ENCODE data around the gene RHEX. TPM values are rescaled to one million over a fixed set of nuclear protein-coding genes. Genes with fewer than 3 reads are reported as not detected.

RHEX gene
- total and polyA plus RNA-seq, 2 of the 13 experiments (the other 11 are each of a cell fraction or from before 2014, with no cell fraction given) = 1.4 to 2.7 TPM

DNA sequence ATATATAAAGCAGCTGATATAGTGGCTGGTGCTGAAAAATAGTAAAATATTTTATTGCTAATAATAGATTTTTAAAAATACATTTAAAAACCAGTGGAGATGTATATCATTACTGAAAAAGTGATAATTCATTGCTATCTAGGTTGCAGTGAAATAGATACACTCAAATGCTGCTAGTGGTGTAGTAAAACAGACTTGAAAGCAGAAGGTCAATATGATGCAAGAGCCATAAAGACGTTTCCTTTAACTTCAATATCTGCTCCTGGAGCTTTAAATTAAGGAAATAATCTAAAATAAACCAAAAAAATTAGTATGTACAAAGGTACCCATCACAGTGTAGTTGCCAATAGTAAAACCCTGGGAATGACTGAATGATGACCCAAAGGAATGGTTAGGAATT lies 26.2 kb downstream of the RHEX start (continued):
- TF ChIP-seq, protein P1, sequence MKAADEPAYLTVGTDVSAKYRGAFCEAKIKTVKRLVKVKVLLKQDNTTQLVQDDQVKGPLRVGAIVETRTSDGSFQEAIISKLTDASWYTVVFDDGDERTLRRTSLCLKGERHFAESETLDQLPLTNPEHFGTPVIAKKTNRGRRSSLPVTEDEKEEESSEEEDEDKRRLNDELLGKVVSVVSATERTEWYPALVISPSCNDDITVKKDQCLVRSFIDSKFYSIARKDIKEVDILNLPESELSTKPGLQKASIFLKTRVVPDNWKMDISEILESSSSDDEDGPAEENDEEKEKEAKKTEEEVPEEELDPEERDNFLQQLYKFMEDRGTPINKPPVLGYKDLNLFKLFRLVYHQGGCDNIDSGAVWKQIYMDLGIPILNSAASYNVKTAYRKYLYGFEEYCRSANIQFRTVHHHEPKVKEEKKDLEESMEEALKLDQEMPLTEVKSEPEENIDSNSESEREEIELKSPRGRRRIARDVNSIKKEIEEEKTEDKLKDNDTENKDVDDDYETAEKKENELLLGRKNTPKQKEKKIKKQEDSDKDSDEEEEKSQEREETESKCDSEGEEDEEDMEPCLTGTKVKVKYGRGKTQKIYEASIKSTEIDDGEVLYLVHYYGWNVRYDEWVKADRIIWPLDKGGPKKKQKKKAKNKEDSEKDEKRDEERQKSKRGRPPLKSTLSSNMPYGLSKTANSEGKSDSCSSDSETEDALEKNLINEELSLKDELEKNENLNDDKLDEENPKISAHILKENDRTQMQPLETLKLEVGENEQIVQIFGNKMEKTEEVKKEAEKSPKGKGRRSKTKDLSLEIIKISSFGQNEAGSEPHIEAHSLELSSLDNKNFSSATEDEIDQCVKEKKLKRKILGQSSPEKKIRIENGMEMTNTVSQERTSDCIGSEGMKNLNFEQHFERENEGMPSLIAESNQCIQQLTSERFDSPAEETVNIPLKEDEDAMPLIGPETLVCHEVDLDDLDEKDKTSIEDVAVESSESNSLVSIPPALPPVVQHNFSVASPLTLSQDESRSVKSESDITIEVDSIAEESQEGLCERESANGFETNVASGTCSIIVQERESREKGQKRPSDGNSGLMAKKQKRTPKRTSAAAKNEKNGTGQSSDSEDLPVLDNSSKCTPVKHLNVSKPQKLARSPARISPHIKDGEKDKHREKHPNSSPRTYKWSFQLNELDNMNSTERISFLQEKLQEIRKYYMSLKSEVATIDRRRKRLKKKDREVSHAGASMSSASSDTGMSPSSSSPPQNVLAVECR (CRISPR knock-in tag; IDR thresholded peaks at IDR 0.05; ENCODE audit: borderline replicate concordance) = no peak

DNA sequence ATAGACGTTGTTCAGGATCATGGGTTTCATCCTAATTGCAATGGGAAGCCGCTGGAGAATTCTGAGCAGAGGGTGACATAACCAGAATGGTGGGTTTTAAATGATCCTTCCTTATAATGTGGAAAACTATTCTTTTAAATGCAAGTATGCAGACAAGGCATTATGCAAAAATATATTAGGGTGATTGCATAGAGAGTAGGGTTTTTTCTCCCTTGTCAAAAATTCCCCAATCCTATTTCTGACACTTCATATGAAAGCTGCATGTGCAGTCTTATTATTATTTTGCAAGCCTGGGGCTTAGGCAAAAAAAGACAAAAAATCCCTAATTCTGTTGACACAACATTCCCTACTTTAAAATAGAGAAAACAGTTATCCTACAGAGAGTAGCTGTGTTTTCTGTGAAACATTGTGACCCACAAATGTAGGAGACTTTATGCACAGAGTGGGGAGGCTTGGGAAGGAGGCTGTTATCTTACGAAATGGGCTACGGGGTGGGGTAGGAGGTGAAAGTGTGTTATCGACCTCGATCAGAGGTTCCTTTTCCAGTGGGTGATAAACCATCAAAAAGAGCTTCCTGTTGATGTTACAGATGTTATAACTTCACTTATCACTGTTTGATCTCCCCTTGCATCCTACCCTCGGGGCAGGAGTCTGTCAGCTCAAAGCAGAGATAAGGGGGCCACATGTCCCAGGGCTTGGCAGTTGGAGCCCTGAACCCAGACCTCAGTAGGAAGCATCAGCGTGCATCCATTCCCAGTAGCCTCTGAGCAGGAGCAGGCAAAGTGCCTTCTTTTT lies 27.2 kb downstream of the RHEX start:
- Histone ChIP-seq H4K20me1 (ENCODE audit: insufficient read depth, low read length) (no peaks in the 10 kb centered on the region), H3K4me2 (ENCODE audit: low read depth, low read length) (no peak overlapping the region), H3K4me1 (ENCODE audit: insufficient read depth, low read length) (no peaks in the 10 kb centered on the region), H3K27ac (ENCODE audit: extremely low read length, insufficient read depth, low read length) (no peak overlapping the region), H3K9me3 (ENCODE audit: low read length) (no peaks in the 10 kb centered on the region), H3K4me3 (replicated peaks in 1 of 3; ENCODE audit: insufficient read depth in 1 of 3, low read depth in 2 of 3, low read length in 3 of 3) (no peak overlapping the region), H3K36me3 (replicated peaks in 1 of 2; ENCODE audit: control insufficient read depth in 1 of 2, insufficient read depth in 2 of 2, low read length in 2 of 2) (no peaks in the 10 kb centered on the region), H2AFZ (ENCODE audit: low read length) (no peak overlapping the region), H3K27me3 (ENCODE audit: control insufficient read depth in 1 of 2, insufficient read depth in 2 of 2, low read length in 2 of 2) (no peaks in the 10 kb centered on the region), H3K79me2 (ENCODE audit: insufficient read depth, low read length) (no peaks in the 10 kb centered on the region), H3K9ac (ENCODE audit: insufficient read depth, low read depth, low read length) (no peak overlapping the region)
- TF ChIP-seq ZNF562 (CRISPR knock-in tag; IDR thresholded peaks at IDR 0.05; ENCODE audit: borderline replicate concordance) (no peak), ZNF709 (CRISPR knock-in tag; IDR thresholded peaks at IDR 0.05) (no peak), ZNF605 (CRISPR knock-in tag; IDR thresholded peaks at IDR 0.05) (no peak), MATR3 (CRISPR knock-in tag; IDR thresholded peaks at IDR 0.05) (no peak), SMAD9 (CRISPR knock-in tag; IDR thresholded peaks at IDR 0.05) (no peak), ZNF468 (CRISPR knock-in tag; IDR thresholded peaks at IDR 0.05) (no peak), ZNF124 (CRISPR knock-in tag; IDR thresholded peaks at IDR 0.05) (no peak), TBX2 (CRISPR knock-in tag; IDR thresholded peaks at IDR 0.05; ENCODE audit: borderline replicate concordance) (no peak), CBX5 (CRISPR knock-in tag; IDR thresholded peaks at IDR 0.05; ENCODE audit: borderline replicate concordance) (no peak)
- TF ChIP-seq, protein P2, sequence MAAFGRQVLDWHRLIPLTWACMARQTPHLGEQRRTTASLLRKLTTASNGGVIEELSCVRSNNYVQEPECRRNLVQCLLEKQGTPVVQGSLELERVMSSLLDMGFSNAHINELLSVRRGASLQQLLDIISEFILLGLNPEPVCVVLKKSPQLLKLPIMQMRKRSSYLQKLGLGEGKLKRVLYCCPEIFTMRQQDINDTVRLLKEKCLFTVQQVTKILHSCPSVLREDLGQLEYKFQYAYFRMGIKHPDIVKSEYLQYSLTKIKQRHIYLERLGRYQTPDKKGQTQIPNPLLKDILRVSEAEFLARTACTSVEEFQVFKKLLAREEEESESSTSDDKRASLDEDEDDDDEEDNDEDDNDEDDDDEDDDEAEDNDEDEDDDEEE (CRISPR knock-in tag; IDR thresholded peaks at IDR 0.05) = no peak
- TF ChIP-seq, protein P3, sequence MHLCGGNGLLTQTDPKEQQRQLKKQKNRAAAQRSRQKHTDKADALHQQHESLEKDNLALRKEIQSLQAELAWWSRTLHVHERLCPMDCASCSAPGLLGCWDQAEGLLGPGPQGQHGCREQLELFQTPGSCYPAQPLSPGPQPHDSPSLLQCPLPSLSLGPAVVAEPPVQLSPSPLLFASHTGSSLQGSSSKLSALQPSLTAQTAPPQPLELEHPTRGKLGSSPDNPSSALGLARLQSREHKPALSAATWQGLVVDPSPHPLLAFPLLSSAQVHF (CRISPR knock-in tag; IDR thresholded peaks at IDR 0.05) = no peak
- CTCF ChIA-PET (ENCODE audit: low intra/inter-chr PET ratio, low total read pairs) = no interaction called here
- intact Hi-C loops (cut with micrococcal nuclease; ENCODE audit: unreplicated experiment) (no loop called here), in situ Hi-C loops (cut with HindIII; ENCODE audit: extremely low pct_ligation_motif_present, low pct_unique_long_range_greater_than_20kb) (no loop called here)
- no peak for FAIRE-seq
- no TSS peak for BruUV-seq (replicated peaks)
- 75% methylated on average over 8 of the region's 8 CpGs for WGBS (ENCODE audit: low lambda C conversion rate)
- no peak for DNase-seq (ENCODE audit: low spot score)
- POLR2A ChIA-PET = no interaction called here
- ATAC-seq = no peak; the same call in 2 of the 3 replicates

Data from HepG2 (cell line).